NCI-H526 (cell line): ENCODE data around the gene SH3D19.
"Not testable (repeated sequence)": the region's sequence is repeated elsewhere in the genome, so short reads cannot be mapped to it uniquely, and the experiment has no call there.

Experiments used
- DNase-seq, 2 experiments: peaks; one replicate each; lab custom pipeline; 2025; lab: John Stamatoyannopoulos, UW

The SH3D19 gene

DNA sequence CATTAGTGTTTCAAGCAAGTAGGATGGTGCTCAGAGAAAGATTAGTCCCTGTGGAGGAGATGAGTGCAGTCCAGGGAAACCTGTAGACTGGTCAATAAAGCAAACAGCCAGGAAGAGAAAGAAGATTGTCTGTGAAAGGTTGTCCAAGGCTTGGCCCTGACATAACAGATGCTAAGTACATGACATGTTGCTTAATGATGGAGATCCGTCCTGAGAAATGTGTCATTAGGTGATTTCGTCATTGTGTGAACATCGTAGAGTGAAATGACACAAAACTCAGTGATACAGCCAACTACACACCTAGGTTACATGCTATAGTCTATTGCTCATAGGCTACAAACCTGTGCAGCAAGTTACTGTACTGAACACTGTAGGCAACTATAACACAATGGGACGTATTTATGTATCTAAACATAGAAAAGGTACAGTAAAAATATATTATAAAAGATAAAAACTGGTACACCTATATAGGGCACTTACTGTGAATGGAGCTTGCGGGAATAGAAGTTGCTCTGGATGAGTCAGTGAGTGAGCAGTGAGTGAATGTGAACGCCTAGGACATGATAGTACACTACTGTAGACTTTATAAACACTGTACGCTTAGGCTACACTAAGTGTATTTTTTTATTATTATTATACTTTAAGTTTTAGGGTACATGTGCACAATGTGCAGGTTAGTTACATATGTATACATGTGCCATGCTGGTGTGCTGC is 57.4 kb downstream of the SH3D19 start:
- DNase-seq: no peak

DNA sequence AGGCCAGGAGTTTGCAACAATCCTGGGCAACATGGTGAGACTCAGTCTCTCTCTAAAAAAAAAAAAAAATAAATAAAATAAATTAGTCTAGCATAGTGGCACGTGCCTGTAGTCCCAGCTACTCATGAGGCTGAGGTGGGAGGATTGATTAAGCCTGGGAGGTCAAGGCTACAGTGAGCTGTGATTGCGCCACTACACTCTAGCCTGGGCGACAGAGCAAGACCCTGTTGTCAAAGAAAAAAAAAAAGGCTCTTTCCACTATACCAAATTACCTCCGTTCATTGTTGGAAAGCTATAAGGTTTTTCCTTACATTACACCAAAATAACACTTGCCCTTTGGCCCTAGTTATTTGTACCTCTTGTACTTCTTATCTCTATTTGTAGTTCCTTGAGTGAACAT is 58.3 kb downstream of the SH3D19 start:
- DNase-seq: no peak

DNA sequence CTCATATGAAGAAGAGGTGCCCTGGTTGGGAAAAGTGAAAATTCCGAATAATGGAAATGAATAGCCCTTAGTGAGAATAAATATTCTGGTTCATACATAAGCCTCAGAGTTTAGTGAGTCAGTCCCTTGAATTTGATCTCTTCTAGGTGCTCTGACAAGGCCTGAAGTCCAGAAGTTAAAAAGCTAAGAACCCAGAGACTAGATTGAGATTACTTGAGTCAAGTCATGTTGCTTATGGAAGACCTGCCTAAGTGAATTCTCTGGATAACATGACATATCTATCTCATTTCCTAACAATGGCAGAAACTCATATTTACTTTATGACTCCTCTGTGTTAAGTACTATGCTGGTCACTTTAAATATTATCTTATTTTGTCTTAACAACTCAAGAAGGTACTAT is 58.9 kb downstream of the SH3D19 start:
- no peak for DNase-seq

DNA sequence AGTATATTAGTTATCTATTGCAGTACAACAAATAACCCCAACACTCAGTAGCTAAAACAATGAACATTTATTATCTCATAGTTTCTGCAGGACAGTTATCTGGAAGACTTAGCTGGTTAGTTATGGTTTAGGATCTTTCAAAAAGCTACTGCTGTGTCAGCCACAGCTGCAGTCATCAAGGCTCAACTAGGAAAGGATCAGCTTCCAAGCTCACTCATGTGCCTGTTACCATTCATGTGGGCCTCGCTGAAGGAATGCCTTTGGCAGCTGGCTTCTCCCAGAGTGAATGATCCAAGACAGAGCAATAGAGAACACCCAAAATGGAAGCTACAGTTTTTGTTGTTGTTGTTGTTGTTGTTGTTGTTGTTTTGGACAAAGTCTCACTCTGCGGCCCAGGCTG is 62.0 kb downstream of the SH3D19 start:
- DNase-seq: no peak

DNA sequence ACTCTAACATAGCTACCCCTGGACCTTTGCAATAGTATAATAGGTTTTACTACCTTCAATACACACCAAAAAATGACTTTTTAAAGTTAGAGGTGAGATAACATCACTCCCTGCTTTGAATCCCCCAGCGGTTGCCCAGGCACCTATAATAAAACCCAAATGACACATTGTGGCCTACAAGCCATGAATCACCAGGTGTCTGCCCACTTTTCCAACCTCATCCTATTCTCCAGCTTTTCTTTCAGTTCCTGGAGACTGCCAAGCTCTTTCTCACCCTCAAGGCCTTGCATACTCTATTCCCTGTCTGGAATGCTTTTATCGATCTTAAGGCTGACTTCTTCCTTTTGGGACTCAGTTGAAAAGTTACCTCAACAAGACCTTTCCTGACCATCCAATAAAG is 64.9 kb downstream of the SH3D19 start:
- DNase-seq: no peak

DNA sequence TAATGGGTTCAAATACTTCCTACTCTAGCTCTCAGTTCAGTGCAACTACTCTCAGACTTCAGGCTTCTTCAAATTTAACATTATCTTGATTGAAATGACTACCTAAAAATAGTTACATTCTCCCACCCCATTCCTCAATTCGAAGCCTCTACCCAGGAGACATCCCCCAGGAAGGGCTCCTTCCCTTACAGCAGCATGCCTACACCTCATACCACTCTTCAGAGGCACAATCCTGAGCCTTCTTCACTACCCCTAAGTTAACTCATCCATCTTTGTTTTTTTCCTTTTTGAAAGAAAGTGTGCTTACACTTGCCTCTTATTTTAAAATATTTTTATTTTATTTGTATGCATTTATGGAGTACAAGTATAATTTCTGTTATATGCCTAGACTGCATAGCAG is 65.7 kb downstream of the SH3D19 start:
- no peak for DNase-seq

DNA sequence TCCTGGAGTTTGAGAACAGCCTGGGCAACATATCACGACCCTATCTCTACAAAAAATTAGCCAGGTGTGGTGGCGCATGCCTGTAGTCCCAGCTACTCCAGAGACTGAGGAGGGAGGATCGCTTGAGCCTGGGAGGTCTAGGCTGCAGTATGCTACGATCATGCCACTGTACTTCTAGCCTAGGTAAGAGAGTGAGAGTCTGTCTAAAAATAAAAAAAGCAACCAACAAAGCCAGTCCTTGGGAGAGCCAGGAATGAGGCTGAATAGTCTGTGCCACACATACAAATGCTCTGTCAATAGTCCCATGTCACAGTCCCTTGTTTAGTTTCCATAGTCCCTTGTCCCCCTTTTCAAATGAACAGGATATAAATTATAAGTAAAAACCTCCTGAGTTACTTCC is 67.7 kb downstream of the SH3D19 start:
- no peak for DNase-seq

DNA sequence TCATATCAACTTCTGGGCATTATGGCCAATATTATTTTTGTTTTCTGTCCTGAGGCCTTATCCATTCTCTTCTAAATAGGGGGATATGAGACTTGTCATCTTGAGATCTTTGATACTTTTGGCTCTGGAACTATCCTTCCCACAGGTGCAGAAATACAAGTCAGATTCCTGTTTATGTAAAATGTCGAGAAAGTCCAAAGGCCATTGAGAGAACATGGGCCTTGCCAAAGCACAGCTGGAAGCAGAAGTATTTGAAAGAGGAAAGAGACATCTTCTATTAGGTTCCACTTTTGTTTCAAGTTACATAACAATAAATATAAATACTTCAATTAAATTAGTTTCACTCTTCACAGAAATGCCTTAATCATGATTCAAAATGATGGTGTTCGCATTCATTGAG is 69.3 kb downstream of the SH3D19 start:
- DNase-seq: no peak

DNA sequence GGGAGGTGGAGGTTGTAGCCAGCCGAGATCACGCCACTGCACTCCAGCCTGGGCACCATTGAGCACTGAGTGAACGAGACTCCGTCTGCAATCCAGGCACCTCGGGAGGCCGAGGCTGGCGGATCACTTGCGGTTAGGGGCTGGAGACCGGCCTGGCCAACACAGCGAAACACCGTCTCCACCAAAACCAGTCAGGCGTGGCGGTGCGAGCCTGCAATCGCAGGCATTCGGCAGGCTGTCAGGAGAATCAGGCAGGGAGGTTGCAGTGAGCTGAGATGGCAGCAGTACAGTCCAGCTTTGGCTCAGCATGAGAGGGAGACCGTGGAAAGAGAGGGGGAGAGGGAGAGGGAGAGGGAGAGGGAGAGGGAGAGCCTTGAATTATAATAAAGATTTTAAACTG is 69.7 kb downstream of the SH3D19 start:
- DNase-seq: not testable (repeated sequence)

DNA sequence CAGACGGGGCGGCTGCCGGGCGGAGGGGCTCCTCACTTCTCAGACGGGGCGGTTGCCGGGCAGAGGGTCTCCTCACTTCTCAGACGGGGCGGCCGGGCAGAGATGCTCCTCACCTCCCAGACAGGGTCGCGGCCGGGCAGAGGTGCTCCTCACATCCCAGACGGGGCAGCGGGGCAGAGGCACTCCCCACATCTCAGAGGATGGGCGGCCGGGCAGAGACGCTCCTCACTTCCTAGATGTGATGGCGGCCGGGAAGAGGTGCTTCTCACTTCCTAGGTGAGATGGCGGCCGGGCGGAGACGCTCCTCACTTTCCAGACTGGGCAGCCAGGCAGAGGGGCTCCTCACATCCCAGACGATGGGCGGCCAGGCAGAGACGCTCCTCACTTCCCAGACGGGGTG is 70.2 kb downstream of the SH3D19 start:
- DNase-seq: not testable (repeated sequence)

DNA sequence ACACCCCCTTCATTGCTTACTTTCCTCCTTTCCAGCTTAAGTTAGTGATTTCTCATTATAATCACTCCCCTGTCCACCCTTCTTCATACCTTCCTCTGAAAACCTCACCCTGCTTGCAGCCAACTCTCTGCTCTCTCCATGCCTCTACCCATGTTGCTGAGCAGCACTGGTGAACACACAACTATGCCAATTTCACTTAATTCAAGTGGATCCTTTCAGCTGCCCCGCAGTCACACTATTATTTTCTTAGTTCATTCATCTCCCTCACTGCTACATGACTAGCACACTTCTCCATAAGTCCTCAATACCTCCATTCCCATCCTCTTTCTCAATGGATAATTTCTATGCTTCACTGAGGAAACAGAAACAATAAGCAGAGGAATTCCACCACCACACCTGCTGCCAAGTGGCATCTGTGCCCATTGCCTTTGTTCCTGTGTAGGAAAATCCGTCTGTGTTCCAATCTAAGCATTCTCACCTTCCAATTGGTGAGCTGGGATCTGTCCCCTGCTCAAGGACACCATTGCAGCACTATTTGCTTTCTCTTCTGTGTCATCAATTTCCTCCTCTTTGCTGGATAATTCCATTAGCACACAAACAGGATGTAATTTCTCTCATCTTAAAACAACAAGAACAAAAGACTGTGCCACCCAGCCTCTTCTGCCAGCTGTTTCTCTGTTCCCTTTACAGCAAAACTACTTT is 73.7 kb downstream of the SH3D19 start:
- DNase-seq: no peak

DNA sequence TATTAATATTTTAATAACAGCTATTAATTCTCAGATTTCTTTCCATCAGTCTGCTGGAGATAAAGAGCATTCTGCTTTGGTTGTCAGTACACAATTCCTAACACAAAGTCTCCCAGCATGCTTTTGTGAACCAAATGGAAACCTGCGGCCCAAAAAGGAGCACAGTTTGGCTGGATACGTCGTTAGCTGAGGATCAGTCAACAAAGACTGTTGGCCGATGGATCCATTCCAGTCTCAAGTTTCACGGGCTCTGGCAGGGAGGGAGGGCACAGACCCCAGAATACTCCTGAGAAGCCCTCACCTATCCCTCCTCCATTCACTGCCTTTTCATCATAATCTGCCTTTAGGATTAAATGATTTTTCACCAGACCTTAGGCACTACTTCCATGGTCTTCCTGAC is 74.7 kb downstream of the SH3D19 start:
- DNase-seq: no peak

DNA sequence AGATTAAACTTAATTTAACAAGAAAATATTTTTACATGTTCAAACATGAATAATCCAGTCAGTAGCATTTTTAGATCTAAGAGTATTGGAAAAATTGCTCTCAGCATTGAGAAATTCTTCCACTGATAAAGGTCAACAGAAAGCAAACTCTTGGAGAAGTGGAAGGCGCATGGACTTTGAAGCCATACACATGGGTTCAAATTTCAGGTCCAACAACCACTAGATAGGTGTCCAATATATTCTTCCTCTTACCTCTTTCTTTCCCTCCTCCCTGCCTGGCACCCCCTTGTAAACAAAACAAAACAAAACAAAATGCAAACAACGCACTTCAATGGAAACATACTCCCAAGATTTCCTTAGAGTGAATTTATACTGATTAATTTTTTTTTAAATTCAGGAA is 76.9 kb downstream of the SH3D19 start:
- no peak for DNase-seq

DNA sequence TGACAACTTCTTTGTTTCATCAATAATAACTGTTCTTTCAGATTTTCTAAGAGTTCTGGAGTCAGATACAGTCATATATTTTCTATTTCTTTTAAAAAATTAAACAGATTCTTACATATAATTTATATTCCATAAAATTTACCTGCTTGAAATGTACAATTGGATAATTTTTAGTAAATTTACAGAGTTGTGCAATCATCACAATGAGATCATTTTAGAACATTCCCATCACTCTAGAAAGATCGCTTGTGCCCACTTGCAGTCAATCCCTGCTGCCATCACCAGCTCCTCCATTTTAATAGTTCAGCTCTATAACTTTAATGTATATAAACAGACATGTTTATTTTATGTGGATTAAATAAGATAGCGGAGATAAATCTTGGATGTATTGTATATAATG is 78.0 kb downstream of the SH3D19 start:
- DNase-seq: no peak

DNA sequence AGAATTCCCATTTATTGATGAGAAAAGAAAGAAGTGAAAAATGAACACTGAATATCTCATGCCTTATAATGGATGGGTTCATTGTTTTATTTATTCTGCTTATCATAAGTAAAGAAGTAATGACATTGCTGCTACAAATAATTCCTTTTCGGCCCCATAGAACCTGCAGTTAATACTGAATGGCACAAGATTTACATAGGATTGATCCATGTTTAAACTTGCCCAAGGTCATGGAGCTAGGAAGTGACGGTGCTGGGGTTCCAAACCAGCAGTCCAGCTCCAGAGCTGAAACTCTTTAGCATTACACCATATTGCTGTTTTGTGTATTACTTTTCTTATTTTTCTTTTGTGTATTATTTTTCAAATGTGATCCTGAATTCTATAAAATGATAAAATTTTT is 78.7 kb downstream of the SH3D19 start:
- no peak for DNase-seq

DNA sequence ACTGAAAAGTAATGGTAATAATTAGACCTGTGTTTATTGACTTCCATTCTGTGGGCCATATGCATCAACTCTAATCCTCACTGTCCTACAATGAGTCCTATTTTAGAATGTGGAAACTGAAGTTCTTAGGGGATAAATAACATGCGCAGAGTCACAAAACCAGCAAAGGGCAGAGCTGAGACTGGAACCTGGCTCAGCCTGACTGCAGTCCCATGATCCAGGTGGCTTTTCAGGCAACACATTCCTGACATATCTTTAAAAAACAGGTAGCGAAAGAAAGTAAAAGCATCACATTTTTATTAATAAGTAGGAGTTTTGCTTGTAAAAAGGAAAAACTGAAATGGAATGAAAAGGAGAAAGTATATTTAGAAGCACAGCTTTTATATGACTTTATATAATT is 83.1 kb downstream of the SH3D19 start:
- no peak for DNase-seq

DNA sequence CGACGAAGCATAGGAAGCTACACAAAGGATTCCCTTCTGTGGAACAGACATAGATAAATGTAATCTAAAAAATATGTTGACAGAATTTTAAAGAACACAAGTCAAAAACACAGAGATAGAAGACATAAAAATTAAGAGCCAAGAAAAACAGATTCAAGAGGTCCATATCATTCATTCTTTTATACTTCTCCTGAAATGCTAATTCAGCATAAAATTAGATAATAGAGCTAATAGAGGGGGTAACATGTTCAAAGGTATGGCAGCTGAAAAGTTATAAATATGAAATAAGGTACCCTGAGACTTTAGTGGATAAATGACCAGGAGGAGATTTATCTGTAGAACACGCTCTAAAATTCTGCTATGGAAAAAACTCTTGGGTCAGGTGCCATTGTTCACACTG is 85.8 kb downstream of the SH3D19 start:
- no peak for DNase-seq

DNA sequence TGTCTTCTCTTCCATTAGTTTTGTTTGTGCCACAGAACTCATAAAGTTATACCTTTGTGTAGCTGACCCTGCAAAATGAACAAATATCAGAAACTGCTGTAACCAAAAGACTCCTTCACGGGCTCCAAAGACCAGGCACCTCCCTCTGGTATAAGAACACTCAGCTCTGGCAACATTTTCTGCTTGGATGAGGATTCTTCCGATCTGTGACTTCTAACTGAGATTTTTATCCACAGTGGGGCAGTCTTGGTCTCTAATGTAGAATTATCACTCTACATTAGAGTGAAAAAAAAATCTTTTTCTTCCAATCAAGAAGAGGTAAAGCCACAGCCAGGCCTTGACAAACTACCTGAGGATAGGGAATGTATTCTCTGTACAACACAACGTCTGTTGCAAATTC is 86.9 kb downstream of the SH3D19 start:
- peak in 1 of 2 experiments; percentile 2 for DNase-seq

DNA sequence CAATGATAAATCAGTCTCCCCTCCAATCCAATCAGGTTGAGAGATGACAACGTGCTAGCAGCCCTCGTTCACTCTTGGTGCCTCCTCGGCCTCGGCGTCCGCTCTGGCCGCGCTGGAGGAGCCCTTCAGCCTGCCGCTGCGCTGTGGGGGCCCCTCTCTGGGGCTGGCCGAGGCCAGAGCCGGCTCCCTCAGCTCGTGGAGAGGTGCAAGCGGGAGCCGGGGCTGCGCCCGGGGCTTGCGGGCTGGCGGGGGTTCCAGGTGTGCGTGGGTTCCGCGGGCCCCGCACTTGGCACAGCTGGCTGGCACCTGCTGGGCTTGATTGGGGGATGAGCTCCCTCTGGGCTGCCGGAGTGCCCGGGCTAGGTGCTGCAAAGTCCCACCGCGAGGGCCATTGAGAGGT is 89.4 kb downstream of the SH3D19 start:
- no peak for DNase-seq

DNA sequence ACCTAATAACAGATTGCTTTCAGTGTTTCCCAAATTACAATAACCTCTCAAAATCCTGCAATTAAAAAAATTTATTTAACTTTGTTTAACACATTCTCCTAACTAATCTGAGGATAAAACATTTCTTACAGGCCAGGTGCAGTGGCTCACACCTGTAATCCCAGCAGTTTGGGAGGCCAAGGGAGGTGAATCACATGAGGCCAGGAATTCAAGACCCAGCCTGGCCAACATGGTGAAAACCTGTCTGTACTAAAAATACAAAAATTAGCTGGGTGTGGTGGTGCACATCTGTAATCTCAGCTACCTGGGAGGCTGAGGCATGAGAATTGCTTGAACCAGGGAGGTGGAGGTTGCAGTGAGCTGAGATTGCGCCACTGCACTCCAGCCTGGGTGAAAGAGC is 90.0 kb downstream of the SH3D19 start:
- DNase-seq: not testable (repeated sequence)

DNA sequence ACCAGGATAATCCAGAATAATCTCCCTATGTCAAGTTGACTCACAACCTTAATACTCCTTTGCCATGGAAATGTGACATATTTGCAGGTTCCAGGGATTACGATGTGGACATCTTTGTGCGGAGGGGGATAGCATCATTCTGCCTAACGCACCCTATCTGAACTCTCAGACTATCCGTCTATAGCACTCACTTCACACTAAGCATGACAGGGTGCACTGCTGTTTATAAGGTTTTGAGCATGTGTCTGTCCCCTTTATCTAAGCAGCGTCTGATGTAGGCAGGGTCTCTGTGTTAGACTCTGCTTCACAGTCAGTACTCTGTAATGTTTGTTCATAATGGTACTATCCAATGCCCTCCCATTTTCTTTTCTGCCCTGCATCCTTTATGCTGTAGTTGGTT is 91.8 kb downstream of the SH3D19 start:
- DNase-seq: no peak

DNA sequence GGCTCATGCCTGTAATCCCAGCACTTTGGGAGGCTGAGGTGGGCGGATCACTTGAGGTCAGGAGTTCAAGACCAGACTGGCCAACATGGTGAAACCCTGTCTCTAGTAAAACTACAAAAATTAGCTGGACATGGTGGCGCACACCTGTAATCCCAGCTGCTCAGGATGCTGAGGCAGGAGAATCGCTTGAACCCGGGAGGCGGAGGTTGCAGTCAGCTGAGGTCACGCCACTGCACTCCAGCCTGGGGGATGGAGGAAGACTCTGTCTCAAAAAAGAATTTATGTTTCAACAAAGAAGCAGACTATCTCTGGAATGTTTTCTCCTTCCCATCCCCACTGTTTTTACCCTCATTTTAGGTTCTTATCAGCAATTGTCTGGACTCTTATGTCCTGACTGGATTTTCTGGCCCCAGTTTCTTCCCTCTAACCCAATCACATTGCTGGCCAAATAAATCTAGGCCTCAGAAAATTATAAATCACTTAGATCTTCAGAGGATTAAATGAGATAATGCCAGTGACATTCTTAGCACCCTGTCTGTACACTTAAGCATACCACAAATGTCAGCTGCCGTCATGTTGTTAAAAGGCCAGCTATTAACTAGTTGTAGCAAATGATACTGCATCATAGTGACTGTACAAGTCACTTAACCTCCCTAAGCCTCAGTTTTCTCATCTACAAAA is 93.3 kb downstream of the SH3D19 start:
- DNase-seq: no peak
